T-helper 1 cell treated with Interleukin-12 subunit alpha and Interleukin-12 subunit beta and Interleukin-4 antibody, amounts not matched to agents 30 μg/mL and 1 μg/mL, for 36 hours (primary cell): ENCODE results near the gene NDNF.

Source experiments
- H3K27ac Mint-ChIP-seq: one replicate; pipeline ENCODE4 v1.8.0; 2021; ENCODE audit warnings: mild to moderate bottlenecking, mixed read lengths
- H3K27me3 Mint-ChIP-seq: one replicate; pipeline ENCODE4 v1.8.0; 2021; ENCODE audit warnings: low read depth, mixed read lengths
- H3K36me3 Mint-ChIP-seq: one replicate; pipeline ENCODE4 v1.8.0; 2021; ENCODE audit warnings: low read depth, mixed read lengths
- H3K4me1 Mint-ChIP-seq: one replicate; pipeline ENCODE4 v1.8.0; 2021; ENCODE audit warnings: low read depth, mixed read lengths
- H3K4me3 Mint-ChIP-seq: one replicate; pipeline ENCODE4 v1.8.0; 2021; ENCODE audit warnings: mild to moderate bottlenecking, moderate library complexity, mixed read lengths
- H3K9me3 Mint-ChIP-seq: one replicate; pipeline ENCODE4 v1.8.0; 2021; ENCODE audit warnings: mixed read lengths

NDNF gene

DNA sequence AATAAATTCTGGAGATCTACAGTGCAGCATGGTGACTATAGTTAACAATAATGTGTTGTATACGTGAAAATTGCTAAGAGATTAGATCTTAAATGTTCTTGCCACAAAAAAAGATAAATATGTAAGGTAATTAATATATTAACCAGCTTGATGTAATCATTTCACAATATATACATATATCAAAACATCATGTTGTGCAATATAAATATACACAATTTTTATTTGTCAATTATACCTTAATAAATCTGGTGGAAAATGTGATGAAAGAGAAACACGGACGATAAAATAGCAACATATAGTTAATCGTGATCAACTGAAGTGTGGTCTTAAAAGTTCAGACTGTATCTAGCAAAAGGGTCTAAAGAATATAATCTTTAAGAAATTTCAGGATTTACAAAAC is 16.5 kb upstream of the NDNF start:
- Mint-ChIP-seq H3K4me1 (no peaks in the 10 kb centered on the region), H3K36me3 (no peaks in the 10 kb centered on the region), H3K27ac (no peak overlapping the region)

DNA sequence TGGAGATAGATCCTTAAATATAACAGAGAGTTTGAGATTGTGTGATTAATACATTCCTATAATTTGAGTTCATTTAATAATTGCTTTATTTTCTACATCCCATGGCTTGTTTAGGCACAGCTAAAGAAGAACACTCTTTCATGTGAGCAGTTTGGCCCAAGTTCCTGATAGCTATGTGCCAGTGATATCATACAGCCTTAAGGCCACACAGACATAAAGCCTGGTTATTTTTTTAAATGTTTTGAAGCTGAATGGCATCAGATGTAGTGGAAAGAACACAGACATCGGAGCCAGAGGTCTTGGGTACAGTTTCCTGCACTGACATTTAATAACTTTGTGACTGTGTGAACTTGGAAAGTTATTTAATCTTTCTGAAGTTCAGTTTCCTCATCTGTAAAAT is 7.0 kb upstream of the NDNF start:
- Mint-ChIP-seq H3K9me3 (peaks cover 3% of the 10 kb centered on the region), H3K27me3 (peaks cover 61% of the 10 kb centered on the region), H3K4me3 (no peak overlapping the region), H3K27ac (no peak overlapping the region), H3K36me3 (peaks cover 2% of the 10 kb centered on the region), H3K4me1 (no peaks in the 10 kb centered on the region)

More for the DNA sequence above, 16.5 kb upstream of the NDNF start:
- Mint-ChIP-seq H3K27me3 (peaks cover 20% of the 10 kb centered on the region), H3K4me3 (no peak overlapping the region), H3K9me3 (peaks cover 3% of the 10 kb centered on the region)

DNA sequence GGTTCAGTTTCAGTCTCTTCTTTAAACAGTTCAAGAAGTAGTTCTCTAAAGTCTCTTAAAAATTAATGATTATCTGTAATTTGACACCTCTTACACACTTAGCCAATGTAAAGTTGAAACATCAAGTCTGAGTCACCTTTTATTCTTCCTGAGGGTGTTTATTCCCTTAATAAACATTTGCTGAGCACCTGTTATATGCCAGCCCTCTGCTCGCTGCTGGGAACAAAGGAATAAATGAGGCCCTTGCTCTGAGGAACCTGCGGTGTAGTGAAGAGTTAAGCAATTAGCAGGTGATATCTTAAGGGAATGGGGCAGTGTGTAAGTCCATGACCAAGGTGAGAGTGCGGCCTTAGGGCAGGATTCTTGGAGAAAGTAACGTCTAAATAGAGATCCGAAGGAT is 5.2 kb upstream of the NDNF start:
- Mint-ChIP-seq H3K27ac (no peak overlapping the region), H3K36me3 (peaks cover 5% of the 10 kb centered on the region), H3K9me3 (peaks cover 3% of the 10 kb centered on the region), H3K4me1 (peaks cover 6% of the 10 kb centered on the region), H3K4me3 (no peak overlapping the region), H3K27me3 (peaks cover 73% of the 10 kb centered on the region)

DNA sequence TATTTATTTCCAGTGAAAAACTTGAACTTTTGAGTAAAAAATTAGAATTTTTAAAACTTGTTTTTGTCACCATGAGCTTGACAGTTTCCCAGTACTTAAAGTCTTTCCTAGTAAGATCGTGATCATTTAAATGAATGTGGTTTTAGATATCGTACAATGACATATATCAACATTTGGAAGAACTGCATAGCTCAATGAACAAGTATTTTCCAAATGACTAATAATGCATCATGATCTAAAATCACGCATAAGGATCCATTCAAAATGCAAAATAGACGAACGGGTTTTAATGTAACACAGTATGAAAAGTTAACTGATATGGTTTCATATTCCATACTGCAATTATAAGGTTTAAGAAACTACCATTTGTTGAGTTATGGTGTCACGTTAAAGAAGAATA is 4.1 kb upstream of the NDNF start:
- Mint-ChIP-seq H3K27me3 (peaks cover 73% of the 10 kb centered on the region), H3K9me3 (peaks cover 3% of the 10 kb centered on the region), H3K4me1 (peaks cover 11% of the 10 kb centered on the region), H3K36me3 (peaks cover 5% of the 10 kb centered on the region), H3K4me3 (no peak overlapping the region), H3K27ac (no peak overlapping the region)

DNA sequence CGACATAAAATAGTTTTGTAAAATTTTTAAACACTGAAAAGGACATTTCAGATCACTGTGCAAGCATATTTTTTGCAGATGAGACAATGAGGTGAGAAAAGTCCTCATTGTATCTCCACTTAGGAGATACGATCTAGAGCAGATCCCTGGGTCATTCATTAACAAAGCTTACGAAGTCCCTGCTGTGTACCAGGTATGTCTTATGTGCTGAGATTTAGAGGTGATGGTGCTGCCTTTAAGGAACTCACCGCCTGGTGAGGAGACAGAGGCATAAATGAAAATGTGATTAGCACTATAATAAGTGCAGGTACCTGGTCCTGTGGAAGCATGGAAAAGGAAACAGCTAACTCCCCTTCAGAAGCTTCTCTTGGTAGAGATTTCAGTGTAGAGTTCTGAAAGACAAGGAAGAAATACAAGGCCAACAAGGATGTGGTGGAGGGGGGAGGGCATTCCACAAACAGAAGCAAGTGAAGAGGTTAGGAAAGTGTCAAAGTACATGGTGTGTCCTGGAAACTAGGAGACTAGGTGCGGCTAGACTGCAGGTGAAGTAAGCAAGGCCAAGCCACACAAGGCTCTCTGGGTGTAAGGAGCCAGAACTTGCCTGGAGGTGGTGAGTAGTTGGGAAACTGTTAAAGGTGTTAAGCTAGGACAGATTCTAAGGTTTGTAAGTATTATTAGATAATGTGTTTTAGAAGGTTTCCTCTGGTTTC is 1.5 kb upstream of the NDNF start:
- peaks cover 3% of the 10 kb centered on the region for H3K36me3 Mint-ChIP-seq
- peaks cover 80% of the 10 kb centered on the region for H3K27me3 Mint-ChIP-seq
- H3K4me3 Mint-ChIP-seq: no peak overlapping the region
- peaks cover 15% of the 10 kb centered on the region for H3K4me1 Mint-ChIP-seq
- no peaks in the 10 kb centered on the region for H3K9me3 Mint-ChIP-seq
- H3K27ac Mint-ChIP-seq: no peak overlapping the region

DNA sequence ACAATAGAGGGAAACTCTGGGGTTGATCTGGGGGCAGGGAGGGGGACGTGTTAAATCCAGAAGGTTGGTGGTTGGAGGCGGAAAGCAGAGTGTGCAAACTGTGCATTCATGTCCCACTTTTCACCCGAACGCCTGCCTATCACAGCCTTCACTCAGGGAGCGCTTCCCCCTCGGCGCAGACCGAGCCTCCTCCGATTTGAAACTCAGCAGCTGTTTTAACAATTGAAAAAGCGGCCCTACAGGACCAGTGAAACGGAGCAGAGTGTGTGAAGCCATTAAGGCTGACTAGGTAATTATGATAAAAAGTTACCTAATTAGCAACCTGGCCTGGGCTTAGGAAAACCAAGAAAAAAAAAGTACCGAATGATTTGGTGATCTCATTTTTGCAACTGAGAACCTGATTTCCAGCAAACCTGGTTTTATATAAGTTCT is 685 bp upstream of the NDNF start:
- Mint-ChIP-seq H3K4me3 (peak overlapping the region; percentile 78), H3K27ac (no peak overlapping the region), H3K36me3 (peaks cover 3% of the 10 kb centered on the region), H3K9me3 (no peaks in the 10 kb centered on the region), H3K4me1 (peaks cover 15% of the 10 kb centered on the region), H3K27me3 (peaks cover 82% of the 10 kb centered on the region)

DNA sequence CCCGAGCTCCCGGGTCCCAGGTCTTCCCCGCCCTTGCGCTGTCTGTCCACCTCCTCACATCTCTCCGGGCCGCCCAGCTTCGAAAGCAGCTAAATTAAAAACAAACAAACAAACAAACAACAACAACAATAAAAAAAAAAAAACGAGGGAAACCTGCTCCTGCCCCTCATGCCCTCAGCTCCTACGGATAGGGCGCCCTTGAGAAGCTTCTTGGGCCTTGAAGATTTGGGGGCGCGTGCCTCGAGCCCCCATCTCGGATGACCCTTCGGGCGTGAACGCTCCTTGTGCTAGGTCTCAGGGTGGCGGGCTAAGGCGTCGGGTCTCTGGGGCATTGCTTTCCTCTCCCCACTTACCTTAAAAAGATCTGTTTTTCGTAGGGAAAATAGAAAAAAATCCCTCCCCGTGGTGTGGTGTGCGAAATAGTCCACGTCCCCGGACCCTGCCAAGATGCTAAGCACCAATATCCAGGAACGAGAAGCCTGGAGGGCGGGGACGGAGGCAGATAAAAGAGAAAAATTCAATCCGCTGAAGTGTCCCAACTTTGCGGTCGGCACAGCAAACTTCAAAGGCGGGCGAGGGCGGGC is 603 bp downstream of the NDNF start:
- H3K27me3 Mint-ChIP-seq: peaks cover 81% of the 10 kb centered on the region
- no peak overlapping the region for H3K27ac Mint-ChIP-seq

DNA sequence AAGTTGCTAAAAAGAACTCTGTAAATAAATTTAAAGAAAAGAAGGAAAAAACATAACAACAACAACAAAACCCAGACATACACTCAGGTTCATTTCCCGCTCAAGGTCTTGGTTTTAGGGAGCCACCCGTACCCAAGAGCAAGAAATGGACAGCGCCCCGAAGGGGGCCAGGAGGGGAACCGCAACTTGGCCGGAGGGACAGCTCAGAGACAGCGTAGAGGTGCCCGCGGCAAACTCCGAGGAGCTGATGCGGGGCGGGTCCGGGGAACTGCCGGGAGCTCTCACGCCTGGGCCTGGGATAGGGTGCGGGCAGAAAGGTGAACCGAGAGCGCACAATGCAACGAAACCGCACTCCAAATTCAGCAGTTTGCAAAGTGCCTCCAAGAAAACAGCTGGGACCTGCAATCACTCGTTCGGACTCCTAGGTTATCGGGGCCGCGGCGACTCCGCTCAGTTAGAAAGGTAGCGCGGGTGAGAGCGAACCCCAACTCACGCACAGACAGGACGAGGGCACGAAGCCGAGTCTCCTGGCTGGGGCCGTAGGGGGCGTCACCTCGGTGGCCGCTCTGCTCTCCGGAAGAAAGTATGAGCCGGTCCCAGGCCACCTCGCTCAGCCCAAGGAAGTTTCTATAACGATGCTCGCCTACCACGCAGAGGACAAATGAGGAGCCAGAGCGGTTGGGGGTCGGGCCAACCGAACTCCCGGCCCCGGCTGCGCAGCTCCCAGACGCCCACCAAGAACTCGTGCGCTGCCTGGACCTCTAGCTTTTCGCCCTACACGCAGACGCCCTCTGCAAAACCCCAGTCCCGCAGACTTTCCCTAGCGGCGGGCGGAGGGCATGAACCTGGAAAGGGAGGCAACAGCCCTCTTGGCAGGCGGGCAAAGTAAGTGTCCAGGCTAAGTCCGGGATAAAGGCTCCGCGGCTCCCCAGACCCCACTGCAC is 1.4 kb downstream of the NDNF start:
- Mint-ChIP-seq H3K9me3 (no peaks in the 10 kb centered on the region), H3K27ac (no peak overlapping the region), H3K4me1 (peaks cover 15% of the 10 kb centered on the region), H3K27me3 (peaks cover 83% of the 10 kb centered on the region), H3K4me3 (peak overlapping the region; percentile 77), H3K36me3 (peaks cover 3% of the 10 kb centered on the region)

More for the DNA sequence above, 603 bp downstream of the NDNF start:
- Mint-ChIP-seq H3K36me3 (peaks cover 3% of the 10 kb centered on the region), H3K4me3 (peak overlapping the region; percentile 77), H3K9me3 (no peaks in the 10 kb centered on the region), H3K4me1 (peaks cover 15% of the 10 kb centered on the region)

DNA sequence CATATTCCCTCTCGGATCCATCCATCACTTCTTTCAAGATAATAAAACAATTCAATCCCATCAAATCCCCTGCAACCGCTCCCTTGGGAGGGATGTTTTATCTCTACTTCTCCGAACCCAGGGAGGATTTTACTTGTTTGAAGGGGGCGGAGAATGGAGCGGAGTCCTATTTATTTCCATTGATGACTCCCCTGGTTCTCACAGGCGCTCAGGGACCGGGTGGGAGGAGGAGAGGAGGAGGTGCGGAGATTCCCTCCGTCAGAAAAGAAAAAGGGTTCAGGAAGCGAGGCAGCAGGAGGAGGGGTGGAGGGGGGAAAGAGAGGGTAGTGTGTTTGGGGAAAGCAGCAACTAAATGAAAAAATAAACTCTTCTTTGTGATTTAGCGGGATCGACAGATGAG is 2.1 kb downstream of the NDNF start:
- H3K4me3 Mint-ChIP-seq: peak overlapping the region; percentile 9
- H3K27me3 Mint-ChIP-seq: peaks cover 81% of the 10 kb centered on the region
- peaks cover 15% of the 10 kb centered on the region for H3K4me1 Mint-ChIP-seq
- H3K27ac Mint-ChIP-seq: peak overlapping the region; percentile 58
- H3K9me3 Mint-ChIP-seq: no peaks in the 10 kb centered on the region
- peaks cover 3% of the 10 kb centered on the region for H3K36me3 Mint-ChIP-seq

DNA sequence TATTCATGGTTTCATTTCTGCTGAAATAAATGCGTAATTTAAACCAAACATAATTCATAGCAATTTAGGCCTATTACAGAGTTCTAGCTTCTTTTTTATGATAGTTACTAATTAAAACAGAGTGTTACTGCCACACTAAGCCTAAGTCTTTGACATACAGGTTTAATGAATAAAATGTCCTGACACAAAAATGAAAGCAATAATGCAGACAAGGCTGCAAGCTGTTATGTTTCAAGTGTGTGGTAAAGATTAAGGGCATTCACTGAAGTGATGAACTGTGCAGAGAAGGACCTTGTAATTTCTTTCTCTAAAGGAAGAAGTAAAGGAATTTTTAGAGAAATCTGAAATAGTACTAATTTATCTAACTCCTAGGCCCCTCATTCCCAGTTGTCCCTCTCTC is 2.9 kb downstream of the NDNF start:
- Mint-ChIP-seq H3K4me1 (peaks cover 15% of the 10 kb centered on the region), H3K4me3 (no peak overlapping the region), H3K9me3 (no peaks in the 10 kb centered on the region), H3K27me3 (peaks cover 83% of the 10 kb centered on the region), H3K27ac (no peak overlapping the region), H3K36me3 (peaks cover 3% of the 10 kb centered on the region)

DNA sequence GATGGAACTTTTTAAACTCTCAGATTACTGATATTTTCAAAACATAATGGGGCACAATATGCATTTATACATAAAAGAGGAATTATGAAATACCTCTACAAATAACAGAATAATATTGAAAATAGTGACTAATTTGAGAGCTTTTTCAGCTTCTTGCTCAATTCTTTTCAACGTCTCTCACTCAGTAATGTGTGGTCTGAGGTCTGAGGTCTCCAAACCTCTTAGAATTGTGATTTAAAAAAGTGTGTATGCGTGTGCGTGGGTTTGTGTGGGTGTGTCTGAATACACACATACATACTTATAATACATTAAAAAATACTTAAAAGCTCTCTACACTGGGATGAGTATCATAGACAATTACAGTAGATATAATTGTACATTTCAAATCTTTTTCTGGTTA is 7.9 kb downstream of the NDNF start:
- Mint-ChIP-seq H3K27me3 (peaks cover 82% of the 10 kb centered on the region), H3K27ac (no peak overlapping the region), H3K4me3 (no peak overlapping the region), H3K9me3 (no peaks in the 10 kb centered on the region), H3K4me1 (no peaks in the 10 kb centered on the region), H3K36me3 (no peaks in the 10 kb centered on the region)

DNA sequence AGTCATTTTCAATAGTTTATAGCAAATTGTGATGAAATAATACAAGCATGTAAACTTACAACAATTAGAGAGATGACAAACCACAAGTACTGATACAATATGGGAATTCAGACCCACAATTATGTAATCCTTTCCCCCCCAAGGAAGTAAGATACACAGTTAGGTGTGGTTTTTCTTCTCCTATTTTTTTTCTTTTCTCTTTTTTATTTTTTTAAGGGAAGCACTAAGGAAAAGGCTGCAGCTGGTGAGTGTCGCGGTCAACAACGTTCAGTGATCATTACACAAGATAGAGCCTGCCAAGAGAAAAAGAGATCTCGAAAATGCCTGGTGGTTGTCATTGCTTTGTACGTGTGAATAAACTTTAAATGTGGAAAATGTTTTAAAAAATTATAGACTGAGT is 9.8 kb downstream of the NDNF start:
- Mint-ChIP-seq H3K27me3 (peaks cover 72% of the 10 kb centered on the region), H3K4me1 (no peaks in the 10 kb centered on the region), H3K4me3 (no peak overlapping the region), H3K36me3 (no peaks in the 10 kb centered on the region), H3K9me3 (no peaks in the 10 kb centered on the region), H3K27ac (no peak overlapping the region)

DNA sequence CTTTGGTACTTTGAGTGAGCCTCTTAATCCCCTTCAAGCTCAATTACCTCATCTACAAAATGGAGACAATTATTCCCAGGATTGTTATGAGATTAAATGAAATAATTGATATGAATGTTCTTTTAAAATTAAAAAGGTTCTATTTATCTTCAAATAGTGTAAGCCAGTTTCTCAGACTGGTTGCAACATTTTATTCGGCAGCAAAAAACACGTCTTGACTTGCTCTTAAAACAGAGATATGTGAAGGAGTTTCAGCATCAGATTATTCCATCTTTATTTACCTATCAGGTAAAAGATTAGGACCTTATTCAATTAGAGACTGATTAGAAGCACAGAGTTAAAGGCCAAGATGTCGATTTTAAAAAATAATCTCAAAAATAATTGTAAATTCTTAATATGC is 10.5 kb downstream of the NDNF start:
- Mint-ChIP-seq H3K4me1 (no peaks in the 10 kb centered on the region), H3K36me3 (no peaks in the 10 kb centered on the region), H3K9me3 (no peaks in the 10 kb centered on the region), H3K4me3 (no peak overlapping the region), H3K27me3 (peaks cover 77% of the 10 kb centered on the region), H3K27ac (peak overlapping the region; percentile 28)

DNA sequence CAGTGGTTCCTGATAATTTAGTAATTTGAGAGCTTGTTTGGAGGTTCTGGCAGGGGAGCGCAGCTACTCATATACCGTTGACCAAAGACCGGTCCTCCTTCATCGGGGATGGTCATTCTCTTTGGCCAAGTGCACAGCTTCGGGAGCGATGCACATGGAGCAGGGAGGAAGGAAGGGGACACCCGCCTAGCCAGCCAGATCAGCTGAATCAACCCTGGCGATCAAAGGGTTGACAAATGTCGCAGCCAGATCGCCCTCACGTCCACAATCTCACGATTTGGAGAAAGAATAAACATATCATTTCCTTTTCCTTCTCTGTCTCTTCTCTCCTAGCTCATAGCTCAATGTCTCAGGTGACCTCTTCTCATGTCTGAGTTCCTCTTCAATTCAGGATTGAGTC is 11.1 kb downstream of the NDNF start:
- no peak overlapping the region for H3K27ac Mint-ChIP-seq
- peaks cover 78% of the 10 kb centered on the region for H3K27me3 Mint-ChIP-seq
- H3K9me3 Mint-ChIP-seq: no peaks in the 10 kb centered on the region
- no peak overlapping the region for H3K4me3 Mint-ChIP-seq
- no peaks in the 10 kb centered on the region for H3K4me1 Mint-ChIP-seq
- H3K36me3 Mint-ChIP-seq: no peaks in the 10 kb centered on the region
